ELF-1 (cell line): ENCODE data around the gene IRF2BP1.

Experiments used
- DNase-seq: peaks from one replicate; pipeline ENCODE4 v3.0.0-alpha.2; 2016; ENCODE audit warnings: low read depth, low spot score

The IRF2BP1 gene

GRCh38 chr19:45863335-45863839, 22.6 kb downstream of the IRF2BP1 start:
- no peak for DNase-seq

DNA sequence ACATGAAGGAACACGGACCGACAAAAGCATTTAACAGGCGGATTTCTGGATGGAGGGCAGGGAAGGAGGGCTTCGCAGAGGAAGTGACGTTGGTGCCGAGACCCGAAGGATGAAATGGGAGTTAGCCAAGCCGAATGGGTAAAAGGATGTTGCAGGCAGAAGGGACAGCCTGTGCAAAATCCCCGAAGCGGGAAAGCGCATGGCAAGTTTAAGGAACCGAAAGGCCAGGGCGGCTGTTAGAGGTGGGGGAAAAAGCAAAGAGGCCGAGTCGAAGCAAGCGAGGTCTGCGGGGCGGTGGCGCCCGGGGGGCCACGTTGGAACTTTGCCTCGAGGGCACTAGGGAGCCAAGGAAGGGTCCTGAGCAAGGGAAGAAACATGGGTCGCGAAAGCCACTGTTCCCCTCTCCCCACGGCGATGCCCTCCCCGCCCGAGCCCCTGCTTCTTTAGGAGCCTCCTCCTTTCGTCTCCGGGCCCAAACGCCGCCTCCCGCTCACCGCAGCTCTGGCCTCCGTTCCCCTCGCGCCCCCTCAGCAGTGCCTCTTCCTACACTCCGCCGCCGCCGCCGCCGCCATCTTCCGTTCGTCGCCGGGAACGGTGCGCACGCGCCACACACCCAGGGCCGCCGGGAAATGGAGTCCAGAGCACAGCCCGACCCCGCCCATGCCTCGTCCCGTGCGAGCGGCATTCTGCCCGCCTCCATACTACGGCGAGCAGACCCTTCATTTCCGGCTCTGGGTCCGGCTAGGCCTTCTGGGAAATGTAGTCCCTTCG, 23.2 kb downstream of the IRF2BP1 start, which contains the start of gene SYMPK:
Gene SYMPK (minus strand): TSS at position 584 of the 771 bp plus-strand sequence. CDS start 8,652 bp downstream, outside the sequence.
- DNase-seq = peak; percentile 99

DNA sequence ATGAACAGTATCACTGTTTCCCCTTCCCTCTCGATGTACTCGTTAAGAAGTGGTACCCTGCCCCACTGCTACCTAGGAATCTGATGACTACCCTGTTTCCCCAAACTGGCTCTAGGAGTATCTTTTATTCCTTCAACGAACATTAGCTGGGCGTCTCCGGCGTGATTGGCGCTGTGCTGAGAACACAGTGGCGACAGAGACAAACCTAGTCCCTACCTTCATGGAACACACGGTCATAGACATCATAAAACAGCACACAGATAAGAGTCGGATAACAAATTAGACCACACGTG, 23.7 kb downstream of the IRF2BP1 start:
- DNase-seq = no peak

DNA sequence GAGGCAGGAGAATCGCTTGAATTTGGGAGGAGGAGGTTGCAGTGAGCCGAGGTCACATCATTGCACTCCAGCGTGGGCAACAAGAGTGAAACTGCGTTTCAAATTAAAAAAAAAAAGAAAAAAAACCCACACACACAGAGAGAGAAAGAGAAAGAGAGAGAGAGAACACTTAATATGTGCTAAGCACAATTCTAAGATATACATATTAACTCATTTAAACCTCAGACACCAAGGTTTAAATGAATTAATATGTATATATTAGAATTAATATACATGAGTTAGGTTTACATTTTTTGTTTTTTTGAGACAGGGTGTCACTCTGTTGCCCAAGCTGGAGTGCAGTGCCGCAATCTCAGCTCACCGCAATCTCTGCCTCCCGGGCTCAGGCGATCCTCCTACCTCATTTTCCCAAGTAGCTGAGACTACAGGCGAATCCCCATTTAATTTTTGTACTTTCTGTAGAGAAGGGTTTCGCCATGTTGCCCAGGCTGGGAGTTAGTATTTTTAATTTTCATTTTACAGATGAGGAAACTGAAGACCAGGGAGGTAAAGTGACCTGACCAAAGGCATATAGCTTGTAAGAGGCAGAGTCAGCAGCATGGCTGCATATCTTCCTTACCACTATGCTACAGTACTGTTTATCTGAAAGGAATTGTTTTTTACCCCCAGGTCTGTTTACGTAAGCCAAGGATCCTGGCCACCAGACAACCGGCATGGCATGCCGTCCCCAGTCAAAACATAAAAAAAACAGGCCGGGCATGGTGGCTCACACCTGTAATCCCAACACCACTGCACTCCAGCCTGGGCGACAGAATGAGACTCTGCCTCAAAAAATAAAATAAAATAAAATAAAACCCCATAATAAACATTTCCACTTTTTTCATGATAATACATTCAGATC, 25.3 kb downstream of the IRF2BP1 start:
- DNase-seq = peak; percentile 71

DNA sequence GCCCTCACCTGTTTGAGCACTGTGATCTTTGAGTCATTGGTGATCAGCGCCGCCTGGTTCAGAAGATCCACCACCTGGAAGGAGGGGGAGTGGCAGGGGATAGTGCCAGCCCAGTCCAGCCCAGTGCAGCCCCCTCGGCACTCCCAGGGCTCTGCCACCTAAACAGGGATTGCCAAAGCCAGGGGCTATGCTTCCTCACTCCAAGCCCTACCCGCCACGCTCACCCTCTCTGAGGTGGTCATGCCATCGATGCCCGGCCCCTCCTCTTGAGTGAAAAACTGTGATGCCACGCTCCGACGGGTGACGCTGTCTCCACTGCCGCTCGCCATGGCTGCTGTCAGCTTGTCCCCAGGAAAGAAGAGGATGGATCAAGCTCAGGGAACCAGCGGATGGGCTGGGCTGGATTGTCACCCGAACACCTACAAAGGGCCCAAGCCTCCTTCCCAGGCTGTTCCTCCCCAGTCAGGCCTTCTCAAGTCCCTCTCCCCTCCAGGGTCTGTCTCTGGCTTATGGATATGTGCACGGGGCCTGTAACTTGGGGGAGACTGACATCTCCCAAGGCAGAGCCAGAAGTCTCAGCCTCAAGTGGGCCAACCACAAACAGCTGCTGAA, 31.7 kb downstream of the IRF2BP1 start:
- DNase-seq = no peak

- no peak for DNase-seq
These were observed 33.0 kb downstream of the IRF2BP1 start for GRCh38 chr19:45852983-45853382.

- DNase-seq = no peak
These were observed 33.7 kb downstream of the IRF2BP1 start for GRCh38 chr19:45852145-45852750.

- DNase-seq = no peak
These were observed 37.0 kb downstream of the IRF2BP1 start for GRCh38 chr19:45848922-45849321.

DNA sequence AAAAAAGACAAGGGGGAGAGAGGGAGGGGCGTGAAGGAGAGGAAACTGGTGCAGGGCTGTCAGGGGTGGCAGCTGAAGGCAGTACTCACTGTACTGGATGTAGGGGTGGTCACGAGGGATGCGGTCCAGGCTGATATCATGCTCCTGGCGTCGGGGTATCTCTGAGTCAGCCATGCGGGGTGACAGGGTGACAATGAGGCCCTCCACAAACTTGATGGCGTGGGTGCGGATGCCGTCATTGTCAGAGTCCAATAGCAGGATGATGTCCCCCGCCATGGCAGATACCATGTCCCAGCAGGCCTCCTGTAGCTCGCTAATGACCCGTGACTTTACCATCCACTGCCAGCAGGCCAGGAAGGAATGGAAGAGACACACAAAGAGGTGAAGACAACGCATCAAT, 38.3 kb downstream of the IRF2BP1 start:
- no peak for DNase-seq

- DNase-seq = no peak
These were observed 43.7 kb downstream of the IRF2BP1 start for GRCh38 chr19:45842198-45842597.

- DNase-seq = no peak
These were observed 51.0 kb downstream of the IRF2BP1 start for GRCh38 chr19:45834970-45835369.
